Adrenal gland (tissue), 5 donors: ENCODE results near the gene SACM1L.

Experiments used
- CTCF ChIP-seq, 6 experiments: fragments of 450-650 bp in 4 of 6; fragments of 200-600 bp in 2 of 6; sonication (generic) in 1 of 6; IDR thresholded peaks; 1 replicate in 5 of 6; 2 replicates in 1 of 6; pipeline versions ENCODE4 v1.5.1 to v1.8.0; 2016 to 2021; ENCODE audit warnings: antibody characterized with exemption in 6 of 6, mild to moderate bottlenecking in 2 of 6, moderate library complexity in 1 of 6
- POLR2A ChIP-seq, 2 donors: fragments of 450-650 bp; IDR thresholded peaks; one replicate each; pipeline ENCODE4 v1.6.1; 2017; ENCODE audit warnings: antibody characterized with exemption in 2 of 2, mild to moderate bottlenecking in 2 of 2, moderate library complexity in 1 of 2
- donor health status: DM: no; HTN: no; CAD: no.

DNA sequence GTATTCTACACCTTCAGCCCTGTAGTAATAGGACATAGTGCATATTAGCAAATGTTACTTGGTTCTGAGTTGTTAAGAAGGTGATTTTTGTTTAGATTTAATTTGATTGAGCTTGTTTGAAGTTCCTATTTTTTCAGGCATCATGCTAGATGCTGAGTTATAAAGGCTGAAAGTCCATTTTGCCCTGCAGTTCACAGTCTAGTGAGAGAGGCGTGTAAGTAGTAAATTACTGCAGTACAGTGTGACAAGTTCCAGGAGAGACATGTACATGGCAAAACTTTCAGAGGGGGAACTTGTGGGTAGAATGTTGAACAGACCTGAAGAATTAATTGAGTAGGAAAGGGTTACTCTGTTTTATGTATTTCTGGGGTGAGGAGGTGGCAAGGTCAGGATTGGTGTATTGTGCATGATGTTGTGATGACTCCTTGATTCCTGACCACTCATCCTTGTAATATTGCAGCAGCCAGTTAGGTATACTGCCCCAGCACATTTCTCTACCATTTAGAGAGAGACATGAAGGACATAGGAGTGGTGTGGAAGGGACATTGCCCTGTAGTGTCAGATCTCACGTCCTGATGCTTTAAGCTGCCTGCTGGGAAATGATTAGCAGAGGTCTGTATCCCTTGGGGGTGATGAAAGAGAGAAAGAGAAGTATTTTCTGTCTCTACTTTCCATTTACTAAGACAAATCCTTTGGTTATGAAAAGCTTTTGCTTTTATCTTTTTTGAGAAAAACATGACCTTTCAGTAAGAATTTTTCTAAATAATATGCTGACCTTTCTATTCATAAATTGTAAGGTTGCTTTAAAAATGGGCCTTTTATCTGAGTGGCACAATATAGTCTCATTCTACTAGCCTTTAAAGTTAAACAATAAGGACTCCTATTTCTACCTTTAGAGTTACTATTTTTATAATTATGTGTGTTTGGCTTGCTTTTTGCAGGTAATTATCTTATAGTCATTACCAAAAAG, 16.9 kb downstream of the SACM1L start:
- TF ChIP-seq CTCF (IDR thresholded peaks at IDR 0.05): no peak
- no peak for TF ChIP-seq POLR2A (IDR thresholded peaks at IDR 0.05)
